ENCODE data around the gene TBC1D7.

TBC1D7 gene

DNA sequence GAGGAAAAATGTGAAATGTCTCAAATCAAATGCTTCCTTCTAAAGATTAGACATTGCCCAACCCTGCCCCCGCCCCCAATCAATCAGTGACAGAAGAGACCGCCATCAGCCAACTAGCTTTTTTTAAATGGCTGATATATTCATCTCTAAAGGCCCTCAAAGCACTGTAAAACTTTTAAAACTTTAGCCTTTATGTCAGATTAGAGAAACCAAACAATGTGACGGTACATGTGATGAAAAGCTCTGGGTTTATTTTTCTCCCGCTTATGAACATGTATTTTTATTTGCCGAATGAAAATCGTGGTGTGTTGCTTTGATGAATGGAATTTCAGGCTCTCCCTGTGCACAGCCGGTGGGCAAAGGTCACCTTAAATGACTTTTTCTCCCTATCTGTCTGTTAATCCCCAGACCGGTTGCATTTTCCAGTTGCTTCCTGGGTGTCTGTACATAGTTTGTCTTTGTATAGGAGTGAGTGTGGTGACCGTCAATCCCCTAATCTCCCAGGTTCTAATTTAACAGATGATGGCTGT is 38.5 kb downstream of the TBC1D7 start:
- DNase-seq, result no peak

DNA sequence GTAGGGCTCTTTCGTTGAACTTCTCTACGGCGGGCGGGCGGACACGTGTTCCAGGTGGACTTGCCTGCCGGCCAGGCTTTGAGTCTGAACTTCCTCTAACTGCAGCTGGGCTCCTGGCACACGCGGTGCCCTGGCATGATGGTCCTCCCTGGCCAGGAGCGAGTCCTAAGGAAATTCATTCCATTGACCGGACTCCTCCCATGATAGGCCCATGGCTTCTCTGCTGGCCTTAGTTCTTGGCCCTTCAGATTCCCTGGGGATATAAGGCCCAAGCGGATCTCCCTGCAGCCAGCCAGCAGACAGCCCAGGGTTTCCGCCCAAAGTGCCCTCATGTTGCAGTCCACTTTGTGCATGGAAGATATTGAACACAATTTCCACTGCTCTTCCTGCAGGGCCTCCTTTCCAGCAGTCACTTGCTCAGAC is 39.4 kb downstream of the TBC1D7 start:
- no peak for DNase-seq

DNA sequence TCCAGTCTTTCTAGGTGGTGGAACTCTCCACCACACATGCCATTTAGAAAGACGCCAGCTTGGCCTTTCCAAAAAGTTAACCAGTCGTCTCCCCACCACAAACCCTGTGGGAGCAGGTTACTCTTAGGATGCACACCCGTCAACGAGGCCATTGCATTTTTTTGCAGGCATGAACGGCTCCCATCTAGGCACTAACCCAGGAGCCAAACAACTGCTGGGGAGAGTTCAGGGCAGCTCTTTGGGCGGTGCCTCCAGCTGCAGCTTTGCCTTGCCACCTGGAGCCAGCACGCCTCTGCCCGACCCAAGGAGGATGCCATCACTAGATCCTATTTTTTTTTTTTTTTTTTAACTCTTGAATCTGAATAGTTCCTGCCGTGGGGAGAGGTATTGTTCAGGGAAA is 39.9 kb downstream of the TBC1D7 start:
- DNase-seq, result no peak

DNA sequence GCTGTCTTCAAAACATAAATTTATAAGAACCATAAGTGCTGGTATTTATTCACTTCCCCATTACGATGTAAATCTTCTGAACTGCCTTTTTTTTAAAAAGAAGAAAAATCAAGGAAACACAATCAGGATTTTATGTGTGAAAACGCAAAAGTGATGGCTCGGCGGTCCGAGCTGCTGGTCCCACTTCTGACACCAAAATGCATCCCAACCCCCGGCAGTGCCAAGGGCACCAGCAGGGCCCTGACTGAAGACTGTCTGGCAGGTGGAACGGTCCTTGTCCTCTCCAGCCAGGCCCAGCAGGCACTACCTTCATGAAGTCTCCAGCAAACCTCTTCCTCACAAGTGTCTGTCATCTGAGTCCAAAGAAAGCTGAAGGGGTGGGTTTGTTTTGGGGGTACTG is 41.2 kb downstream of the TBC1D7 start:
- no peak for DNase-seq

DNA sequence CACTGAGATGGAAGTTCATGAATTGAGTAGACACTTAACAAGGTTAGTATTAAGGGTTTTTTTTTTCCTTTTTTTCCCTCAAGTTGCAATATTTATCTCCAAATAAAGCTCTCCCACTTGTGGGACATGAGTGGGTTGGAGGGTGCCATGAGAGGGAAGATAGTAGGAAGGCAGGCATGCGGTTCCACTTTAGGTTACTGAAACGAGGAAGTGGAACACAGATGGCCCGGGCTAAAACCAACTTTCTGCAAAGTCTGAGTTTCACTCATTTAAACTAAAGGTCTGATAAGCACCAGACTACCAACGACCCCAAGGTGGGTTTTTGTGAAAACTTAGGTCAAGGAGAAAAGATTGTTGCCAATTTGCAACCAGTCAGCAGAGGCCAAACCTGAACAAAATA is 42.2 kb downstream of the TBC1D7 start:
- DNase-seq, result no peak

DNA sequence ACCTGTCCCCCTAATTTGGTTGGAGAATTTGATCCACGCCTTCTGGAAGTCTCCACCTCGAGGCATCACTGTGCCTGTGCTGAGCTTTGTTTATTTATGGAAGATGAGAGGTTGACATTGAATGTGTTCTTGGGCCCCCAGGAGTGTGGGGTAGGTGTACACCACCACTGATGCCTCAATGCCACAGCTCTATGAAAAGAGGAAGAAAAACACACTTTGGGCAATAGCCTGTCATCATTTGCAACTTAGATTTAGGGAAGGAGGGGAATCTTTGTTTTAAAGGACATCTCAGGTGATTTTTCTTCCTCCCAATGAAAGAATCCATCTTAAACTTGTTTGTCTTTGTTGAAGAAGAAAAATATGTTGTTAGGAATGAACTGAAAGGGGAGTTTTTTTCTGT is 42.6 kb downstream of the TBC1D7 start:
- DNase-seq, result no peak

DNA sequence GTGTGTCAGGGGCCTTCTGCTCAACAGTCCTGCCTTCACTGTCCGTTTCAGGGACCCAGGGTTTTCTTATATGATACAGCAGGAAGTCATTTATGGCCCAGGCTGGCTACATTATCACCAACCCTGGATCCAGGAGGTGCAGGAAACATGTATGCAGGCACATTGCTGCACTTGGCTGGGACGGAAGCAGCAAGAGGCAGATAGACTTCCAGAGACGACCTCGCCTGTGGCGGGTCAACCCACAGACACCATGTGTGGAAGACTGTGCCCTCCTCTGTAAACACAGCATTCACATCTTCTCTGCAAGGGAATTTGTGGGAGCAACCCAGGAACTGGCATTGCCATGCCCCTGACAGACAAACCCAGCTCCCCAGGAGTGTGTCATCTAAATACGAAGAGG is 43.7 kb downstream of the TBC1D7 start:
- DNase-seq, result no peak

DNA sequence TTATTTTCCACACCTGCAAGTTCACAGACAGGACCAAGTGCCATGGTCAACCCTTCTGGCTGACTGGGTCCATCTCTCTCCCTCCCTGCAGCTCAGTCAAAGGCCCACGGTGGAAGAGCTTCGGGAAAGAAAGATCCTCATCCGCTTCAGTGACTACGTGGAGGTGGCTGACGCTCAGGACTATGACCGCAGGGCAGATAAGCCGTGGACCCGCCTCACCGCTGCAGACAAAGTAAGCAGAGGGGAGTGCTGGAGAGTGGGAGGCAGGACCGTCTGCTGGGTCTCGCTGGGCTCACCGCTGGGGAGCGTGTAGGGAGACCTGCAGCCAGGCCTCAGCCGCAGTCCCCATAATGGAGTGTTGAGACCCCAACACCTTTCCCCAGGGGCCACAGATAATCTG is 45.0 kb downstream of the TBC1D7 start:
- DNase-seq, result no peak

DNA sequence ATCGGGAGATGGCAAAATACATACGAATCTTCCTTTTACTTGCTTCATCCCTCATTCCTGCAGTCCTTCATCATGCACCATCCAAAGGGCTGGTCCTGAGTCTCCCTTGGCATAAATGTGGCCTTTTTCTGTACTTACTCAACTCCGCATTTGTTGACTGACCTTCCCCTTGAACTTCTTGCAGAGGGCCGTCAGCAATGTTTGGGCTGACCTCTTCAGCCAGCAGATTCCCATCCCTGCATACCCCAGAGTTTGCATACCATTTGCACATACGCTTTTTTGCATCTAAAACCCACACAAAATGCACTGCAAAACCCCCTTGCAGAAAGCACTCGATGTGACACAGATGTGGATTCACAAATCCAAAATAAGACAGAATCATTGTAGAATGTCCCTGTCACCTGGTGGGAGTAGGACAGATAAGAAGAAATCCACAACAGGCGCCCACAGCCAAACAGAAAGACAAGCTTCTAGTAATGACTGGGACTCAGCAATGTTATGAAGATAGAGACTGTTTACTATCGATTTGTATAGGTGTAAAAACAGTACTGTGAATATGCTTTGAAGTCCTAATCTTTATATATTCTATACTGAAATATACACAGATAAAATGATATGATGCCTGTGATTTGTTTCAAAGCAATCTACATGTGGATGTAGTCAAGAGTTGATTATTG is 45.8 kb downstream of the TBC1D7 start:
- DNase-seq, result no peak

DNA sequence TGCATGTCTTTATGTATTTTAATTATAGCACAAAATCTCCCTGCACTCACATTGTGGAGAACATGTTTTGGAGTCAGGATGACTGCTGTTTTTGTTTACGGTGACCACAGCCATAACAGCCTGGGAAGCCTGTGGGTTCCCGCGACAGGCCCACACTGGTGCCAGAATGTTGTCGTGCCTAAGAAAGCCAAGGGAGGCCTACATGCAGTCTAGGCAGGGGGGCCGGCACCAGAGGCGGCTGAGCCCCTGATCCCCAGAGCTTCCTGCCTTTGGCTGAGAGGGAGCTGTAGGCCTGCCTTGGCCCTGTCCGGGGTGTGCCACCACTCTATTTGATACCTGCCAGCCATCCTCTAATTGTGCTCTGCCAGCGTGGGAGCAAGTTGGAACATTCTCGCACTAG is 46.7 kb downstream of the TBC1D7 start:
- no peak for DNase-seq

DNA sequence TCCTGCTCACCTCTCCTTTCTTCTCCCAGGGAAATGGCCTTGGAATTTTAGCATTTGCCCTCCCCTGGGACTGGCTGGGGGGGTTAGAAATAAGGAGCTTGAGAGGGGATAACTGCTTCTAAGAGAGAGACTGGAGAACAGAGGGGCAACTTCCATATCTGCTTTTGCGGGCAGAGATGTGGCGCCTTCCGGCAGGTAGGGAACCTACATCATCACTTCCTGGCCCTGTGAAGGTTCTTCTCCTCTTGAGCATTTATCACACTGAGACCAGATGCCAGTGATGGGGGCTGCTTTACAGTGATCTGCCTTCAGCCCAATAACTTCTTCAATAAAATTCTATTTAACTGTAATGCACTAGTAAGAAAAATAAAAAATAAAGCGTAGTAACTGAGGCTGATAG is 48.1 kb downstream of the TBC1D7 start:
- no peak for DNase-seq

DNA sequence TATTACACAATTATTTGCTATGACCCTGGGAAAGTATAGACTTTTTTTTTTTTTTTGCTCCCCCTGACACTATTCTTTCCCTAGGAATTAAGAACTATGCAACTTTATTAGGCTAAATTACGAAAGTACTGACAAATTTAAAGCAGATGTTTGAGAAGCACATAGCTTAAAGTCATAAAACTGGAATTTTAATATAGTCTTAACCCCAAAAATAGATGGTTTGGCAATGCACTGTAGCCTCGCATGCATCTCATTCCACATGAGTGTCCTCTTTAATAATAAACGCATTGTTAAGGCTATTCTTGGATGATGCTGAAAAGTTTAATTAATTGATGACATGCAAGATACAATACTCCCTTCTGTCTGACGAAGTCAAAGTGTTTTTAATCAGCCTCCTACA is 49.3 kb downstream of the TBC1D7 start:
- no peak for DNase-seq

DNA sequence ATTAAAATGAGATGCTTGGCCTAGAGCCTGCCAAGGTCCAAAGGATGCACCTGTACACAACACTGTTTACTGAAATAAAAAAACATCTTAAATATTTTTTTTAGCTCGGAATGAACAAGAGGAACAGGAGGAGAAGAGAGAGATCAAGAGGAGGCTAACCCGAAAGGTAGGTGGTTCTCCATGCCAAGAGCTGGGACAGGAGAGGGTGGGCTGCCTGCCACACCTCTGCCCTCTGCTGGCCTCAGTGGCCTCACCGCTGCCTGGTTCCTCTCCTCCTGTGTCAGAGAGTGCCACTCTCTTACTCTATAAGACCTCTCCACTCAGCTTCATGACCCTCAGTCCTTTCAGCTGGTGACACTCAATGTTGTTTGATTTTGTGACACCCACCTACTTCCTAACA is 50.2 kb downstream of the TBC1D7 start:
- no peak for DNase-seq

DNA sequence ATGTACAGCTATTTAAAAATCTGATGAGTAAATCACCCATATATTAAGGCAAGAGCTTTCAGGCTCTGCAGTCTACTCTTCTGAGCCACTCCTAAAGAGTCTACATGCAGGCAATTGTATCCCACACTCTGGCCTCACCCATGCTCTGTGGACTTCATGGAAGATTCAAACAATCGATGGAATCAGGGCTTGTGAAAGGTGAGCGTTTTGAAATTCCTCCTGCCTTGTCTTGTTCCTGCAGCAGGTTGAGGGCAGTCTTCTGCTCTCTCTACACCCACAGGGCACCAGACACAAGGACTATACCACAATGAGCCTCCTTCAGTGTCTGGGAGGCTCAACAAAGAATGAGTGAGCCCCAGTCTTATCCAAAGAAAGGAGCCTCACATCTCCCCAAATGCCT is 51.1 kb downstream of the TBC1D7 start:
- DNase-seq, result no peak

DNA sequence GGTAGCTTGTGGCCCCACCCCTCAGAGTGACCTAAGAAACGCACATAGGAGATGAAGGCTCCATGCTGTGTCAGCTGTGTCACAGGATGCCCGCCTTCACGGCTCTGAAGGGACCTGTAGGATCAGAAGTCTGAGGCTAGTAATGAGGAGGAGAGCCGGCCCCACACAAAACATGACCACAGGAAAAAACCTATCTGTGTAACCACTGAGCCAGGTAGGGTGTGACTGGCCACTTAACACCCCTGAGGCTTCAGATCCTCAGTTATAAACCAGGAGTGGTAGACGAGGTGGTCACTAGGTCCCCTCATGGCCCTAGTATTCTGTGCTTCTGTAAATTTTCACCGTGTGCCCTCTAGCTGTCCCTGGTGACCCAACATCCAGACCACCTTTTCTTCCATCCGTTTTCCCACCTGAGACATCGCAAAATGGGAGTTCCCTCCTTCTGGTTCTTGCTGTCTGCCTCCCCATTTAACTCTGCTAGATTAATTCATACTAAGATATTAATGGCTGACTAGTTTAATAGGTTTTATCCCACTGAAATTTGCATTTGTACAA is 52.8 kb downstream of the TBC1D7 start:
- no peak for DNase-seq

DNA sequence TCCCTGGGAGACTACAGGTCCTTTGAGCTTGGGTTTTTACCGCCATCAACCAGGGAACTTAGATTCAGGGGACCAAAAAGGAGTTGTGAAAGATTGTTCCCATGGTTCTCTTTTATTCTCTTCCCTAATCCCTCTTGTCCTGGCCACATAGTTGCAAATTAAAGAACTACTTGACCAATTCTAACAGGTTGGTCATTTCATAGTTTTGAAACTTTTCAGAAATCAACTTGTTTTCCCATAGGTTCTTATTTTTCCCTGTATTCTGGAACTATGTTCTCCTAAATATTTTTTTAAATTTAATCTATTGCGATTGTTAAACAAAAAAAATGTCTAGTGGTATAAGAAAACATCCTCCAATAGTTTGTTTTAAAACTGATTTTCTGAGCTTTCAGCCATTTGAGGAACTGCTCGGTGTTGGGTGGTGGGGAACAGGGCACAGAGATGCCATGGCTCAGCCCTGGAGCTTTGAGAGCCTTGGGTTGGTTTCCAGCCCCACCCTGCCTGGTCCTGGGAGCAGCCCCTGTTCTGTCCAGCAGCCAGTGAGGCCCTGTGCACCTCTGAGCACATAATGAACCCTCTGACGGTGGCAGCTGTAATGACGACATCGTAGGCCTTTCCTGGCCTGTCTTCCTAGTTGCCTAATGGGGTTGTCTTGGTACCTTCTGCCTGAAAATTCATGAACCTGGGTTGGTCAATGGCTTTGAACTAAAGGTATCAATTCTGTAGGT is 53.5 kb downstream of the TBC1D7 start:
- DNase-seq, result no peak

DNA sequence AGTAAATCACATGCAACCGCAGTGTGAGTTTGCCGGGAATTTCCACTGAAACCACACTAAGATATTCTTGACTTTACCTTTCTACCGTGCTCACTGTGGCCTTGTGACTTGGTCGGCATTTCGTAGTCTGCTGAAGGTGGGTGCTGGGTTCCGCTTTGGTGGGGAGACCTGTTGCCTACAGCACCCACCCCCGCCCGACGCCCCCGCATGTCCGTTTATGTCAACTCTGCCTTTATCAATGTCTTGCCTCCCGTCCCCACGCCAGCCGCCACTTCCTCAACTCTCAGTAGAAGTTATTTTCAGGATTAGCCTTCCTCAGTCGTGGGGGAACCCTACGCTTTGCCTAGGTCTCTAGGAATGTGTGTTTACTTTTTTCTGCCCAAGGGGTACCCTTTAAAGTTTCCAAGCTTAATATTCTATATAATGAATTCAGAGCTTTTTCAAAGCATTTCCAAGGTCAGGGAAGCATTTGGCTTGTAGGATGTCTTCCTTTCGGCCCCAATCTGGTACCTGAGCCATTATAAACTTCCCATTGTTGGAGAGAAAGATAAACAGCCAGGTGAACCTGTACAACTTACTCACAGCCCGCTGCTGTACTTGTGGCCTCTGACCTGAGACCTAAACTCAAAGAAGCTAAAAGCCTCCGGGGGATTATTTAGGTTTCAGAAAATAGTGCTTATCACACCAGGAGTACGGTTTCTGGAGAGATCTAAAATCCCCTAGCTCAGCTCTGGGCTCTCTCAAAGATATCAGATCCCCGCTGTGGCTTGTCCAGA is 54.2 kb downstream of the TBC1D7 start:
- DNase-seq, result no peak

DNA sequence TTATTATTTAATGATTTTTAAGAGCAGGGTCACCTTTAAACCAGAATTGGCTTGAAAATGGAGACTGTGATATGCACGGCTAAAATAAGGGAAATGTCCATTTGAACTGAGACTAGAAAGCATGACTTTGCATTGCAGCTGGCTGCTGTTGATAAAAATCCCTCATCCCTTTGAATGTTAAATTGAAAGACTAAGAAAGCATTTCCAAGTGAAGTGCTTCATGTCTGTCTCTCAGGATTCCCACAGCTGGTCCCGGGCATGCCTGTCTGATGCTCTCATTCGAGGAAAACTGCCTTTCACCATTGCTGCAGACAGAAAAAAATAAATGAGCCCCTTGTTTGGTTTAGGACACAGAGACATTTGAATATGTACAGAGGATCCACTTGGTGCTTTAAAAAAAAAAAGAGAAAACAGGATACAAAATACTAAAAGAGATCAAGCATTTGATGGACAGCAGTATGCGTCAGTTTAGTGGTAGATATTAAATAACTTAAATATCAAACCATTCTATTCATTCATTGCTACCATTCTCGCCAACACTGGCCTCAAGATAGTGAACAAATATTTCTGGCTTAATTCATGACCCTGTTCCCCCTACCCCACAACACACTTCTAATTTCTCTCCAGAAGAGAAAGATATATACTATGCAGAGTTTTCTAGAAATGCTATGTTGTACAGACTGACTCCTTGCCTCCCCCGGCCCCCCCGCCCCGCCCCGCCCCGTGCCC is 55.0 kb downstream of the TBC1D7 start:
- no peak for DNase-seq

DNA sequence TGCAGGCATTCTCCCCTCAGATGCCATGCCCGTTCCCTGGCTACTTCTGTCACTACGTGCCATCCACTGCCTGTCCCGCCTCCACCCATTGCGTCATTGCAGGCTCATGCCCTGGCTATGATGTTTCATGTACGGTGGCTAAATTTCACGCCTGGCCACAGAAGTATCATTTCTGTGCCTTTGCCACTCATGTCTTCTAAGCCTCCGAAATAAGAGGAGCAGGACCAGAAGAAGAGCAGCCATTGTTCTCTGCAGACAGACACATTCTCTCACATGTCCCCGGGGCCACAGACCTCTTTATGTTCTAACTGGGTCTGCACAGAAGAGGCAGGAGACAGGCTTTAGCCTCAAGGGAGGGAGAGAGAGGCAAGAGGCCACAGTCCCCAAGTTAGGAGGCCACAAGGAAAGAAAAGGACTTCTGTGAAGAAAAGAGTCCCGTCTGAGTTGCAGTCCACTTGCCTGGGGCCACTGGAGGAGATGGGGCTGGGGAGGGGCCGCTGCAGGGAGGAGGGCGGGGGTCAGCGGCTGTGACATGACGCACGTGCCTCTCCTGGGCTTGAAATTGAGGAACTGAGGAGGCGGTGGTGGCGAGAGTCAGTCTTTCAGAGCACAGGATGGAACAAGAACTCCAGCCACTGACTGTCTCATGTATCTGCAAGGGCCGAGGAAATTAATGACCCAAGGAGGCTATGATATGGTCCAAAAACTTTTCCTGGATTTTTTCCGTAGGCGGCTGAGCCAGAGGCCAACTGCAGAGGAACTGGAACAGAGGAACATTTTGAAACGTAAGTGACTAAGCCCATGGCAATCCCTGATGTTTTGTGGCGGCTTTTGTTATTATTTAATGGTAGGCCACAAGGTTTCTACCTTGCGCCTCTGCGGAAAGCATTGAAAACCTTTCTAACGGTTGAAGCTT is 55.9 kb downstream of the TBC1D7 start:
- no peak for DNase-seq

DNA sequence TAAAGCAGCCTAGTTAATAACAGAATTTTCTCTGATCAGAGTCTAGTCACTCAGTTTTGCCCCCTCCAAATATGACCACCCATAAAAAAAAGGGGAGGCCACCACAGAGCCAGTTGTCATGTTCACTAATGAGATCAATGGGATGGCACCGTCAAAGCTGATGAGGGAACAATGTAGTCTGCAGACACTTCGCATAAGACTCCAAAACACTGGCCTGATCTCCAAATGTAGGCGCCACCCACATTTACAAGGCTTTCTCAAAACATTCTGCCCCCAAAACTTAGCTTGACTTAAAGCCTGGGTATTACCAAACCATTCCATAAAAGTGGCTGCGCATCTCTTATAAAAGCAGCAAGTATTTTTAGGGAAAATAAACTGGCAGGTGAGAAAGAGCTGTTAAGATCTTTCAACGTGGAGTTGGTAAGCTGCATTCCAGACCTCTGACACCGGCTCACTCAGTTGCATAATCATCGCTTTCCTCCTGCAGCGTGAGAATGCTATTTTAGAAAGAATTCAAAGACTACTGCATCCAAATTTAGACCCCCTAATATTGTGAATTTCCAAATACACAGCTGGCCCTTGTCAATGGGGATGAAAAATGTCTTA is 59.3 kb downstream of the TBC1D7 start:
- DNase-seq, result no peak

DNA sequence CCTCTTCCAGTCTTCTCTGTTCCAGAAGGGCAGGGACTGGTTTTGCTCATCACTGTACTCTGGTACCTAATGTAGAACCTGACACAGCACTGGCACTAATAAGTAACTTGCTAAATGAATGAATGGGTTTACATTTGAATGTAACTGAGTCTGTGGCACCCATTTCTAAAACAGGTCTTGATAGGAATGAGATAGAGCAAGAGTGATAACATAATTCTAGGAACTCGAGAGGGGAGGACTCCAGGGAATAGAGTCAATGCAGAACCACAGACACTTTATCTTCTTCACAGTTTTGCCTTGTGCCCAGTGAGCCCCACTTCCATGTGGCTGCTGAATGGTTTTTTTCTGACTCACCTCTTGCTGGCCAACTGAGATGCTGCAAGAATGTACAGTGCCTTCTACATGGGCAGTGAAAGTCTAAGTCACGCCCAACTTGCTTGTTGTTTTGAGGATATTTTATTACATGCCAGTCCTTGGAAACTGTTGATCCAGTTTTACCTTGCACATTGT is 61.1 kb downstream of the TBC1D7 start:
- no peak for DNase-seq
